ENCODE data around the gene RUNX3. TPM values are rescaled to one million over a fixed set of nuclear protein-coding genes. Genes with fewer than 3 reads are reported as not detected.

Gene RUNX3
- total and polyA plus RNA-seq, 2 donors (not counting 3 experiments of a cell fraction or from before 2014, with no cell fraction given) = not detected

DNA sequence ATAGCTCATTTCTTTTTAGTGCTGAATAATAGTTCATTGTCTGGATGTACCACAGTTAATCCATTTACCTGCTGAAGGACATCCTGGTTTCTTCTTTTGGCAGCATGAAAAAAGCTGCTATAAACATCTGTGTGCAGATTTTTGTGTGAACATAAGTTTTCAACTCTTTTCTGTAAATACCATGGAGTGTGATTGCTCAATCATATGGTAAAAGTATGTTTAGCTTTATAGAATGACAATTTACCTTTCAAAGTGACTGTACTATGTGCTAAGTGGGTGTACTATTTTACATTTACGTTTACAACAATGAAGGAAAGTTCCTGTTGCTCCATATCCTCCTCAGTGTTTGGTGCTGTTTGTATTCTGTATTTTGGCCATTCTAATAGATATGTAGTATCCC is 49.0 kb downstream of the RUNX3 start:
- ChIA-PET CTCF (interaction anchor here (1.9 kb wide), 1 partner anchor 17 kb away, joined by 5 read pairs; no protein-coding TSS in a partner anchor), POLR2A (no interaction called here)
- Histone ChIP-seq H3K27me3 (ENCODE audit: control insufficient read depth in 2 of 2, insufficient read depth in 2 of 2, low read length in 2 of 2) (peaks cover 18 to 26% of the 10 kb centered on the region in 2 experiments), H4K20me1 (replicated peaks; ENCODE audit: control insufficient read depth, extremely low read depth, insufficient read depth, low read length) (no peaks in the 10 kb centered on the region), H3K79me2 (ENCODE audit: control insufficient read depth, insufficient read depth, low read length) (no peaks in the 10 kb centered on the region), H3K27ac (ENCODE audit: insufficient read depth, low read depth, low read length) (no peak overlapping the region), H3K4me1 (ENCODE audit: control insufficient read depth, extremely low read depth, insufficient read depth, low read length) (no peaks in the 10 kb centered on the region), H3K9me3 (replicated peaks; ENCODE audit: control insufficient read depth, insufficient read depth, low read length) (no peaks in the 10 kb centered on the region), H3K4me3 (replicated peaks in 1 of 3; ENCODE audit: insufficient read depth in 1 of 3, low read depth in 1 of 3, low read length in 3 of 3) (no peak overlapping the region), H3K4me2 (ENCODE audit: insufficient read depth, low read length) (no peak overlapping the region), H2AFZ (ENCODE audit: low read depth, low read length) (no peak overlapping the region), H3K36me3 (ENCODE audit: control insufficient read depth in 2 of 2, extremely low read depth in 1 of 2, insufficient read depth in 2 of 2, low read length in 2 of 2) (no peaks in the 10 kb centered on the region), H3K9ac (replicated peaks; ENCODE audit: extremely low read depth, insufficient read depth, low read length) (no peak overlapping the region), H3K9me1 (replicated peaks; ENCODE audit: control insufficient read depth, extremely low read depth, insufficient read depth, low read length) (no peaks in the 10 kb centered on the region)
- TF ChIP-seq, protein P1, sequence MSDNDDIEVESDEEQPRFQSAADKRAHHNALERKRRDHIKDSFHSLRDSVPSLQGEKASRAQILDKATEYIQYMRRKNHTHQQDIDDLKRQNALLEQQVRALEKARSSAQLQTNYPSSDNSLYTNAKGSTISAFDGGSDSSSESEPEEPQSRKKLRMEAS (IDR thresholded peaks at IDR 0.05; ENCODE audit: insufficient read depth, insufficient read length) = no peak
- no peak for TF ChIP-seq POLR2A (IDR thresholded peaks at IDR 0.05; ENCODE audit: low read depth, low read length)
- no peak for TF ChIP-seq POLR2AphosphoS5 (IDR thresholded peaks at IDR 0.05; ENCODE audit: insufficient read depth, low read depth, low read length)
- no peak for TF ChIP-seq MYC (IDR thresholded peaks at IDR 0.05; ENCODE audit: low read depth, low read length)
- TF ChIP-seq, protein P2, sequence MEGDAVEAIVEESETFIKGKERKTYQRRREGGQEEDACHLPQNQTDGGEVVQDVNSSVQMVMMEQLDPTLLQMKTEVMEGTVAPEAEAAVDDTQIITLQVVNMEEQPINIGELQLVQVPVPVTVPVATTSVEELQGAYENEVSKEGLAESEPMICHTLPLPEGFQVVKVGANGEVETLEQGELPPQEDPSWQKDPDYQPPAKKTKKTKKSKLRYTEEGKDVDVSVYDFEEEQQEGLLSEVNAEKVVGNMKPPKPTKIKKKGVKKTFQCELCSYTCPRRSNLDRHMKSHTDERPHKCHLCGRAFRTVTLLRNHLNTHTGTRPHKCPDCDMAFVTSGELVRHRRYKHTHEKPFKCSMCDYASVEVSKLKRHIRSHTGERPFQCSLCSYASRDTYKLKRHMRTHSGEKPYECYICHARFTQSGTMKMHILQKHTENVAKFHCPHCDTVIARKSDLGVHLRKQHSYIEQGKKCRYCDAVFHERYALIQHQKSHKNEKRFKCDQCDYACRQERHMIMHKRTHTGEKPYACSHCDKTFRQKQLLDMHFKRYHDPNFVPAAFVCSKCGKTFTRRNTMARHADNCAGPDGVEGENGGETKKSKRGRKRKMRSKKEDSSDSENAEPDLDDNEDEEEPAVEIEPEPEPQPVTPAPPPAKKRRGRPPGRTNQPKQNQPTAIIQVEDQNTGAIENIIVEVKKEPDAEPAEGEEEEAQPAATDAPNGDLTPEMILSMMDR (IDR thresholded peaks at IDR 0.05; ENCODE audit: extremely low read depth in 1 of 2, insufficient read depth in 1 of 2, low read depth in 1 of 2, low read length in 2 of 2) = no peak
- TF ChIP-seq GATA2 (IDR thresholded peaks at IDR 0.05; ENCODE audit: insufficient read depth, insufficient read length, low read depth, low read length) = no peak
- TF ChIP-seq JUN (IDR thresholded peaks at IDR 0.05; ENCODE audit: borderline replicate concordance, insufficient read depth, insufficient read length, low read depth) = no peak
- TF ChIP-seq EZH2 (IDR thresholded peaks at IDR 0.05; ENCODE audit: borderline replicate concordance, low read depth, low read length, severe bottlenecking) = no peak
- no peak for TF ChIP-seq FOS (IDR thresholded peaks at IDR 0.05; ENCODE audit: borderline replicate concordance, insufficient read depth, low read length)
- FAIRE-seq (no peak), DNase-seq (ENCODE audit: low read depth, low spot score) (no peak)
- intact Hi-C loops (cut with micrococcal nuclease) = no loop called here
- no TSS peak for BruUV-seq (replicated peaks)
- dilution Hi-C loops (cut with MboI; ENCODE audit: extremely low pct_ligation_motif_present, low sequenced_read_pairs) = no loop called here
